MM.1S (cell line): ENCODE measurements around the gene PIR.

Experiments used
- DNase-seq: peaks from one replicate; pipeline ENCODE4 v3.0.0-alpha.2; 2015
- H2AFZ ChIP-seq: fragments of 300-600 bp; sonication (generic); 2 replicates; pipeline ENCODE4 v1.6.0; 2016; ENCODE audit warnings: antibody characterized with exemption, low read length
- H3F3A ChIP-seq: fragments of 300-600 bp; sonication (generic); 2 replicates; pipeline ENCODE4 v1.6.1; 2016; ENCODE audit warnings: mild to moderate bottlenecking, antibody characterized with exemption, low read length, moderate library complexity, mixed read lengths; ENCODE audit not compliant: insufficient read depth
- H3K27ac ChIP-seq: fragments of 300-600 bp; sonication (generic); 2 replicates; pipeline ENCODE4 v1.5.1; 2016; ENCODE audit warnings: mild to moderate bottlenecking, low read length
- H3K27me3 ChIP-seq: fragments of 300-600 bp; sonication (generic); replicated peaks from 2 replicates; pipeline ENCODE4 v1.6.0; 2016; ENCODE audit warnings: low read length; ENCODE audit not compliant: insufficient read depth
- H3K36me3 ChIP-seq: fragments of 300-600 bp; sonication (generic); replicated peaks from 2 replicates; pipeline ENCODE4 v1.6.1; 2016; ENCODE audit warnings: mild to moderate bottlenecking, low read length, mixed read lengths; ENCODE audit not compliant: insufficient read depth
- H3K4me1 ChIP-seq: fragments of 300-600 bp; sonication (generic); 2 replicates; pipeline ENCODE4 v1.6.1; 2016; ENCODE audit warnings: low read length, mixed read lengths
- H3K4me2 ChIP-seq: fragments of 300-600 bp; sonication (generic); 2 replicates; pipeline ENCODE4 v1.6.0; 2016; ENCODE audit warnings: low read depth, low read length
- H3K4me3 ChIP-seq: fragments of 300-600 bp; sonication (generic); 2 replicates; pipeline ENCODE4 v1.5.1; 2016; ENCODE audit warnings: low read length, mixed read lengths
- H3K79me2 ChIP-seq: fragments of 300-600 bp; sonication (generic); 2 replicates; pipeline ENCODE4 v1.6.1; 2016; ENCODE audit warnings: mixed run types, low read length, mixed read lengths
- H3K9ac ChIP-seq: fragments of 300-600 bp; sonication (generic); 2 replicates; pipeline ENCODE4 v1.6.1; 2016; ENCODE audit warnings: low read length, mixed read lengths
- H3K9me2 ChIP-seq: fragments of 300-600 bp; sonication (generic); replicated peaks from 2 replicates; pipeline ENCODE4 v1.6.1; 2016; ENCODE audit warnings: mild to moderate bottlenecking, low read length, mixed read lengths; ENCODE audit not compliant: insufficient read depth
- H3K9me3 ChIP-seq: fragments of 300-600 bp; sonication (generic); replicated peaks from 2 replicates; pipeline ENCODE4 v1.6.1; 2016; ENCODE audit warnings: mild to moderate bottlenecking, low read length, mixed read lengths; ENCODE audit not compliant: insufficient read depth
- H4K20me1 ChIP-seq: fragments of 300-600 bp; sonication (generic); 2 replicates; pipeline ENCODE4 v1.6.1; 2016; ENCODE audit warnings: mild to moderate bottlenecking, low read length, moderate library complexity, mixed read lengths; ENCODE audit not compliant: insufficient read depth
- EZH2 ChIP-seq: fragments of 300-600 bp; sonication (generic); optimal IDR thresholded peaks from 2 replicates; pipeline ENCODE3; 2017; ENCODE audit warnings: low read depth, mild to moderate bottlenecking, antibody characterized with exemption, low read length, mixed read lengths
- EZH2phosphoT487 ChIP-seq: fragments of 300-600 bp; sonication (generic); IDR thresholded peaks from 2 replicates; pipeline ENCODE4 v1.6.1; 2018; ENCODE audit warnings: antibody characterized with exemption, low read length
- TF ChIP-seq, protein P1 (sequence below): fragments of 300-600 bp; sonication (generic); IDR thresholded peaks from 2 replicates; pipeline ENCODE4 v1.5.1; 2016; ENCODE audit warnings: antibody characterized with exemption, low read length, mixed read lengths

Gene PIR

DNA sequence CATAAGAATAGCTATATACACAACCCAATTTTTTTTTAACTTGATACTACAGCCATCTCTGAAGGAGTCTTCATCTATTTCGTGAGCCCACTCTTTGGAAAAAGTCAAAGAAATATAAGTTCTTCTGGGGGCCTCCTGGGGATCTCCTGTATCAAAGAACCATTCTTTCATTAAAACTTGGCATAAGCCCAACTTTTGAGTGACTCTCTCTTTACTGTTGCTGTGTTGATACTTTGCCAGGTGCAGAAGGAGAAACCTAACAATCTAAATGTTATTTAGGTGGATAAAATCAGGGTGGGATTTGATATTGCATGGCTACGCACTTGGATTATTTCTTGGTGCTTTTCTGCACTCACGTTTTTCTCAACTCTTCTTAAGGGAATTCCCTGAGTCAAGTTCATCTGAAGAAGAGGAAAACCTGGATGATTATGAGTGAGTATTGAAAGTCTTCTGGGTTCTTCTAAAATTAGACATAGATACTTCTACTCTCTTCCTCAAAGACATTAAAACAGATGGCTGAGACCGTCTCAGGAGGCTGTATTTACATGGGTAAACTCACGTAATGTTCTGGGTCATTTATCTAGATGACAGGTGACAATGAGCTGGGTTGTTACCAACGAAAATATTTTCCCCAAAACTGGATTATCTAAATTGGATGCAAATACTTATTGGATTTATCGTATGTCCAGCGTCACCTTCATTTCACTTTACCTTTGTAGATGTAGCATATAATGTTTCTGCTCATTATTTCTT, 32.7 kb upstream of the PIR start:
- Histone ChIP-seq H3K4me2 (no peak overlapping the region), H3K36me3 (no peaks in the 10 kb centered on the region), H3K27me3 (no peaks in the 10 kb centered on the region), H3K4me3 (no peak overlapping the region), H3K9me2 (no peaks in the 10 kb centered on the region), H3K9me3 (no peaks in the 10 kb centered on the region), H4K20me1 (no peaks in the 10 kb centered on the region), H3F3A (no peaks in the 10 kb centered on the region), H3K9ac (no peak overlapping the region), H3K4me1 (no peaks in the 10 kb centered on the region), H2AFZ (no peak overlapping the region), H3K27ac (no peak overlapping the region), H3K79me2 (no peaks in the 10 kb centered on the region)
- TF ChIP-seq EZH2phosphoT487 (no peak), EZH2 (no peak)
- TF ChIP-seq, protein P1, sequence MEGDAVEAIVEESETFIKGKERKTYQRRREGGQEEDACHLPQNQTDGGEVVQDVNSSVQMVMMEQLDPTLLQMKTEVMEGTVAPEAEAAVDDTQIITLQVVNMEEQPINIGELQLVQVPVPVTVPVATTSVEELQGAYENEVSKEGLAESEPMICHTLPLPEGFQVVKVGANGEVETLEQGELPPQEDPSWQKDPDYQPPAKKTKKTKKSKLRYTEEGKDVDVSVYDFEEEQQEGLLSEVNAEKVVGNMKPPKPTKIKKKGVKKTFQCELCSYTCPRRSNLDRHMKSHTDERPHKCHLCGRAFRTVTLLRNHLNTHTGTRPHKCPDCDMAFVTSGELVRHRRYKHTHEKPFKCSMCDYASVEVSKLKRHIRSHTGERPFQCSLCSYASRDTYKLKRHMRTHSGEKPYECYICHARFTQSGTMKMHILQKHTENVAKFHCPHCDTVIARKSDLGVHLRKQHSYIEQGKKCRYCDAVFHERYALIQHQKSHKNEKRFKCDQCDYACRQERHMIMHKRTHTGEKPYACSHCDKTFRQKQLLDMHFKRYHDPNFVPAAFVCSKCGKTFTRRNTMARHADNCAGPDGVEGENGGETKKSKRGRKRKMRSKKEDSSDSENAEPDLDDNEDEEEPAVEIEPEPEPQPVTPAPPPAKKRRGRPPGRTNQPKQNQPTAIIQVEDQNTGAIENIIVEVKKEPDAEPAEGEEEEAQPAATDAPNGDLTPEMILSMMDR, result no peak
- DNase-seq, result no peak

DNA sequence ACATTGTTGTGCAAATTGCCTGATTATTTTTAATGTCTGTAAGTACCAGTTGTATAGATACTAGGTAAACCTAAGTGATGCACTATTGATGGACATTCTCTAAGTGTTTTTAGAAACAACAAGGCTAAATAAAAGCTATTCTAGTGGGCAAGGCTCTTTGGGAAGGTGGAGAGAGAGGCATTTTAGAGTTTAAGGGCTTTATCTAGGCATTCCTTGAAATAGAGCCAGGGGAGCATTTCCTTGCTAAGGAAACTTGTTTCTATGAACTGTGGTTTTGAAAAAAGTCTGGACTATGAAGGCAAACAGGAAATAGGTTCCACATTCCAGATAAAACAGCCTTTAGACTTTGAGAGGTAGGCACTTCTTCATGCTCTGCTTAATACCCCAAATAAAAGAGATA, 31.3 kb upstream of the PIR start:
- Histone ChIP-seq H3K4me2 (no peak overlapping the region), H3K9me3 (no peaks in the 10 kb centered on the region), H3K9ac (no peak overlapping the region), H3K4me3 (no peak overlapping the region), H3K4me1 (no peaks in the 10 kb centered on the region), H3K27ac (no peak overlapping the region), H2AFZ (no peak overlapping the region), H4K20me1 (no peaks in the 10 kb centered on the region), H3F3A (no peaks in the 10 kb centered on the region), H3K79me2 (no peaks in the 10 kb centered on the region), H3K9me2 (no peaks in the 10 kb centered on the region), H3K27me3 (no peaks in the 10 kb centered on the region), H3K36me3 (no peaks in the 10 kb centered on the region)
- DNase-seq, result no peak
- no peak for TF ChIP-seq EZH2phosphoT487
- TF ChIP-seq, protein P1, result no peak
- TF ChIP-seq EZH2, result no peak

DNA sequence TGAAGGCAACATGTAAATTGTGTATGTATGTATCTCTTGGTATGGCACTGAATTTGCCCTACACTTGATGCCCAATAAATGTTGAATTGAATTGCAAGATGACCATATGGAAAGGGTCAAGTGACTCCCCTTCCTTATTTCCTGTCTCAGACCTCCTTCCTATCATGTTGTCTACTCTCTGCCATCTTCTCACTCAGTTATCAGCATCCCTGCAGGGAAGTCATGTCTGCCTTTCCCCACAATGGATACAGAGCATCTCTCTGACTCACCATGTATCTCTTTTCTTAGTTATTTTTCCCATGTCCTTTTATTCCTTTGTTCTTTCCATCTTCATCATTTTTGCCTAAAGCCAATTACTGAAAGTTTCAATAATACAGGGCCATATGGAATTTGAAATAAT, 30.0 kb upstream of the PIR start:
- TF ChIP-seq, protein P1, result no peak
- TF ChIP-seq EZH2phosphoT487 (no peak), EZH2 (no peak)
- H3K4me1 ChIP-seq, result no peaks in the 10 kb centered on the region

More for the DNA sequence above, 30.0 kb upstream of the PIR start:
- Histone ChIP-seq H3K27ac (no peak overlapping the region), H3K4me3 (no peak overlapping the region), H3K27me3 (no peaks in the 10 kb centered on the region), H3K9ac (no peak overlapping the region), H3K36me3 (no peaks in the 10 kb centered on the region), H4K20me1 (no peaks in the 10 kb centered on the region), H3K9me2 (no peaks in the 10 kb centered on the region), H3K4me2 (no peak overlapping the region), H3K9me3 (no peaks in the 10 kb centered on the region), H3K79me2 (no peaks in the 10 kb centered on the region), H3F3A (no peaks in the 10 kb centered on the region), H2AFZ (no peak overlapping the region)
- no peak for DNase-seq
